Left hindlimb (tissue), 1 donor: ENCODE data around the gene RAD50.
"Not testable (repeated sequence)": the region's sequence is repeated elsewhere in the genome, so short reads cannot be mapped to it uniquely, and the experiment has no call there.

ENCODE experiments used
- DNase-seq: peaks from one replicate; pipeline ENCODE4 v3.0.0-alpha.2; 2018

Gene RAD50

DNA sequence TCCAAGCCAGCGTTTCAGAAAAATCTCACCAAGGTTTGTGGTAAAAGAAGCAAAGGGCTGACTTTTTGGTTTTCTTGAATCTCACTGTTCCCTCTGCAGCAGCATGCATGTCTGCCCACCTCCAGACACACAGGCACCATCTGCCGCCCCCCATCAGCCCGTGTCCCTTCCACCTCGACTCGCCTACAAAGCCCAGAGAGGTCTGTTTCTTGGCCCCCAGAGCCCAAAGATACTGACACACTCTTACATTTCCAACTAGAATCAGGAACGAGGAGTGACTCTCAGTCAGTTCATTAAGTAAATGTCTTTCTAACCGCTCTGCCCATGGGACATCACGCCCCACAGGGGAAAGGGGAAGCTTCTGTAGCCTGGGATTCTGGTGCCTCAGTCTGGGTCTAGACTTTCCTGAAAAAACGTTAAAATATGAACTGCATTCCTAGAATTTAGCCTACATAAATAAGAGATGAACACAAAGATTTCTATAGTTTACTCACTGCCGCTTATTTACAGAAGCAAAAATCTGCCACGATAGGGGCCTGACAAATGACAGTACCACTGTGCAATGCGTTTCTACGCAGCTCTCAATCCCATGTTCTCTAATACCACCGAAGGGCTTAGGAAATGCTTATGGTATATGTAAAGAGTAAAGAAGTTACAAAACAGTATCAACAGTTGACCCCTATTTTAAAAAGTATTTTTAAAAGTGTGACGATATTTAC is 121.1 kb downstream of the RAD50 start:
- no peak for DNase-seq

DNA sequence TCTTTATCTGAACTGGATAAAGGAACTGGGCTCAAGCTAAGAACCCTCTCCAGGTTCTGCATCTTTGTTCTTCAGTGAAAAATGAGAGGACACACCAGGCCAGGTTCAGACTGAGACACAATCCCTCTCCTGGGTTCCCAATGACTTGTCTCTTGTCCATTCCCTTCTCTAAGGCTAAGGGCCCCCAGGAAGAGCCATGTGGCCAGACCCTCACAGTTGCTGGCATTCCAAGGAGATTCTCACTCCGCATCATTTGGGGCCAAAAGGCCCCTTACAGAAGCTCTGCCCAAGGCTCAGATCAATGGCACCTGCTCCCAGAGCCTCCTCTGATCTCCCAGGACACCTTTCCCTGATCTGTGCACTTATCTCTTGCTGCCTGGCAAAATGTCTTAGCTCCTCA is 122.0 kb downstream of the RAD50 start:
- no peak for DNase-seq

DNA sequence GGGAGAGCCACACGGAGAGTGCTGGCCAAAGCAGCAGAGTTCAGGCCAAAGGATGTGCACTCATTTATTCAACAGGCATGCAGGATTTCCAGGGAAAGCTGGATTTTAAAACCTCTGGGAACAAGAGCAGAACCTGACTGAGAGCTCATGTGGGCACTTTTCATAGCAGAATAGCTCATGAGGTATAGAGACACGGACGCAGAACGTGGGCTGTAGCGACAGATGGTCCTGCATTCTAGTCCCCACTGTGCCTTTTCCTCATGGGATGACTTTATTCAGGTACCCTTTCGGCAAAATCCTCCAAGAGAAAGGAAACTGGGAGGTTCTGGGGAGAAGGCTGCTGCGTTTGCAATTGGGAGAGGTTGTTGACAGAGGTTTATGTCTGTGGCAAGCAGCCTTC is 122.4 kb downstream of the RAD50 start:
- no peak for DNase-seq

DNA sequence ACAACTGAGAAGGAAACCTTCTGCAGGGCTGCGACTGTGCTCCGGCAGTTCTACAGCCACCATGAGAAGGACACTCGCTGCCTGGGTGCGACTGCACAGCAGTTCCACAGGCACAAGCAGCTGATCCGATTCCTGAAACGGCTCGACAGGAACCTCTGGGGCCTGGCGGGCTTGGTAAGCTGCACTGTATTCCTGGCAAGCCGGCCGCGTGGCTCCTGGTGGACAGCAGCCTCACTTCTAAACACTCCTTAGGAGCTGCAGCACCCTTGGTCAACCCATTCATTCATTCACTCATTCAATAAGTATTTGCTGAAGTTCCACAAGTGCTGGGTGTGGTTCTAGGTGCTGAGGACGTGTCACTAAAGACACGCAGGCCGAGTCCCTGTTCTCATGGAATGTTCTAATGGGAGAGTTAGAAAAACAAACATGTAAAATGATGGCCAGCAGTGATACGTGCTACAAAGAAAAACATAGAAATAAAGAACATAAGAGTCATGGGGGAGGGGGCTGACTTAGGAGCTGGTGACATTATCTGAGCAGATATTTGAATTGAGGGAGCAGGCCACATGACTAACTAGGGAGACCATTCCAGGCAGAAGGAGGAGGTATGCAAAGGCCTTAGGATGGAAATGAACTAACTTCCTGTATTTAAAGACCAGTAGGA is 123.1 kb downstream of the RAD50 start:
- no peak for DNase-seq

DNA sequence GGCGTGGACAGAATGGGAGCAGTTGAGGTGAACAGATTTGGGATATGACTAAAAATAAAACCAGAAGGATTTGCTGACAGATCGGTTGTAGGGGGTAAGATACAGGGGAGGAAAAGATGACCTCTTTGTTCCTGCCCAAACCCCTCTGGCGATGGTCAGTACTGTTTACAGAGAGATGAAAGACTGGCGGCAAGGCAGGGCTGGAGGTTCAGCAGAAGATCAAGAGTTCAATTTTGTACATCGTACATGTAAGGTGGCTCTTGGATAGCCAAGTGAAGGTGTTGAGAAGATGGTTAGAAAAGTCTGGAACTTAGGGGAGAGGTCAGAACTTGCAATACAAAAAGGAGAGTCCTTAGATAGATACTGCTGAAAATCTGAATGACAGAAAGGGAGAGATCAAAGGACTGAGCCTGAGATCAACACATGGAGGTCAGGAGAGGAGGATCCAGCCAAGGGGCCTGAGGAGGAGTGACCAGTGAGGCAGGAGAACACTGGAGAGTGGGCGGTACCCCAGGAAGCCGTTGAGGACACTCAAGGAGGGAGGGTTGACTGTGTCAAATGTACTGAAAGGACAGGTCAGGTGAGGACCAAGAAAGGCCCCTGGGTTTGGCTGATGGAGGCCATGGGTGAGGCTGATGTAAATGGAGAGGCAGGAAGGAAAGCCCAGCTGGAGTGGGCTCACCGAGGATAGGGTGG is 124.2 kb downstream of the RAD50 start:
- no peak for DNase-seq

DNA sequence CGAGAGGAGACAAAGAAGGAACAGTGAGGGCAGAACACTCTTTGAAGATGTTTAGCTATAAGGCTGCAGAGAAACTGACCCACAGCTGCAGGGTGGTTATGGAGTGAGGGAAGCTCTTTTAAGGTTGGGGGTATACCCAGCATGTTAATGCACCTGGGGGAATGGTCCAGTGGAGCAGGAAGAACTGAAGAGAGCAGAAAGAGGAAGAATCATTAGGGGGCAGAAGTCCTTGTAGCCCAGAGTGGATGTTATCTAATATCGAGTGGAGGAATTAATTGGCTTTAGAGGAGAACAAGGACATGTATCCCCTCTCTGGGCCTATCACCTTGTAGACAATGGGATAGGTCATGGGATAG is 124.7 kb downstream of the RAD50 start:
- no peak for DNase-seq

DNA sequence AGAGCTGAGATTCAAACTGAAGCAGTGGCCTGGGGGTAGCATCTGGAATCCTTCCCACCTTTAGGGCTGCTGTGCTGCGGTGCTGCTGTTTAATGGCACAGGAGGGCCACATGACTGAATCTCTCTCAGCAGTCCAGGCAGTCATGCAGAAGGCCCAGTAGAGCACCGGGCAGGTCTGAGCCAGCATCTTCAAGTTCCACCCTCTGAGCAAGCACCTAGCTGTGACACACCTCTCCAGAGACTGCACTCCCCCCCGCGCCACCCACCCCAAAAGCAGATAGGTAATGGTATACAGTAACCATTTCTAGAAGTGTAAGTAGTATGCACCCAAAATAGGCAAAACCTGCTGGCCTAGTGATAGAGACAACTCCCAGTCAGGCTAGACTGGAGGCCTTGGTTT is 125.2 kb downstream of the RAD50 start:
- DNase-seq: no peak

DNA sequence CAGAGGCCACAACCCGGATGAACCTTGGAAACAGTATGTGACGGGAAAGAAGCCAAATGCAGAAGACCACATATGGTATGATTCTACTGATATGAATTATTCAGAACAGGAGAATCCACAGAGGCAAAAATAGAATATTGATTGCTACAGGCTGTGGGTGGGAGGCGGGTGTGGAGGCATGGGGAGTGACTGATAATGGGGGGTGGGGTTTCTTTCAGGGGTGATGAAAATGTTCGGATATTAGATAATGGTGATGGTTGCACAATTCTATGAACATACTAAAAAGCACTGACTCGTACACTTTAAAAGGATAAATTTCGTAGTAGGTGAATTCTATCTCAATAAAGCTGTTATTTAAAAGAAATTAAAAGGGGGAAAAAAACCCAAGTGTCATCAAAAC is 127.7 kb downstream of the RAD50 start:
- DNase-seq: no peak

DNA sequence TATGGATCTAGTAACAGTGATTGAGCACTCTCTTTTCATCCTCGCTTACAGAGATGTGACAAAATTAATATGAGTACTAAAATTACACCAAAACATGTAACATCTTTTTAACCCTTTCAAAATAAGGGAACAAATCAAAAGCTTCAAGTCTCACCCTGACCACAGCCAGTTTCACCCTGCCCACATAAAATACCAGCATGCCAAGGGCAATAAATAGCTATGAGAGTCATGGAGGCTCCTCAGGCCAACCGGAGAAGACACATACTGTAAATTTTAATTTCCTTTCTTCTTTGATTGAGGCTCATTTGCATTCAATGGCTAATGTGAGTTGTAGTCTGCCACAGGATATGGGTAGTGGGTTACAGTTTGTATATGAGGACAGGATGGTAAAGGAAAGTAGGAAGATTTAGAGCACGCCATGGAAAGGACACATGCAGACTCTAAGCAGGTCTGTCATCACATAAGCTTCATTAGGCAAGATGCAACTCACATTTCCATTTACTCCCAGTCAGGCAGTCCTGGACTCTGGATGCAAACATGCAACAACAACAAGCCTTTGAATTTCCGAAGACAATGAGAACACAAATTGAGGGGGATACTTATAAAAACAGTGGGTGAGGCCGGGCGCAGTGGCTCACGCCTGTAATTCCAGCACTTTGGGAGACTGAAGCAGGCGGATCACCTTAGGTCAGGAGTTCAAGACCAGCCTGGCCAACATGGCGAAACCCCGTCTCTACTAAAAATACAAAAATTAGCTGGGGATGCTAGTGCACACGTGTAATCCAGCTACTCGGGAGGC is 128.3 kb downstream of the RAD50 start:
- DNase-seq: no peak

DNA sequence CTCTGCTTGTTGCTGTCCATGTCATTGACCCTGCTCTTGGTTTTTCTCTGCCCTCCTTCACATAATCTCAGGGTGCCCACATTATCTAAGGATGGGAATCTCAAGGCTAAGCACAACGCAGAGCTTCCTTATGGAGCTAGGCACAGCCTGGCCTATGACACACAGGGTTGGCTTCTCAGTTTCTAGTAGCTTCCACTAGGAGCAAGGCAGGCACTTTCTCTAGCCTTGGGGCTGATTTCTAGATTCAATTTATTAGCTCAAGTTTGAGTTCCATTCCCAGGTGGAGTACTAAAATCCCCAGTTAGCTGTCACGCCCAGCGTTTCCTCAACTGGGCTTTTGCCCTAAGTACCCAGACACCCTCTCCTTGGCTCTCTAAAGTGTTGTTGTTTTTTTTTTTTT is 129.4 kb downstream of the RAD50 start:
- DNase-seq: no peak

DNA sequence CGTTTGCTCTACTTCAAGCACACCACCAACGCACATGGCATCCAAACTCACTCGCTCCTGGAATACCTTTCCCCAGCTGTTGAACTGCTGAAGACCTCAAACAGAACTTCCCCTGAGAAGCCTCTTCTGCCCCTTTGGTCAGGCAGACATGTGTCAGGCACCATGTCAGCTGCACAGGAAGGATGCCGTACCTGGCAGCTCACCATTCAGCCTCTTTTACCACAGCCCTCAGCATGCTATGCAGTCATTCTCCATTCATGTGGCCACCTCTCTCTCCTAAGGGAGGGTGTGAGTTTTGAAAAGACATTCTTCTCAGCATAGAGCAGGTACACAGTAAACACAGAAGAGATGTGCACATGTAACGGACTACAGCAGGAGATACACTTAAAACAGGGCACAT is 131.2 kb downstream of the RAD50 start:
- no peak for DNase-seq

DNA sequence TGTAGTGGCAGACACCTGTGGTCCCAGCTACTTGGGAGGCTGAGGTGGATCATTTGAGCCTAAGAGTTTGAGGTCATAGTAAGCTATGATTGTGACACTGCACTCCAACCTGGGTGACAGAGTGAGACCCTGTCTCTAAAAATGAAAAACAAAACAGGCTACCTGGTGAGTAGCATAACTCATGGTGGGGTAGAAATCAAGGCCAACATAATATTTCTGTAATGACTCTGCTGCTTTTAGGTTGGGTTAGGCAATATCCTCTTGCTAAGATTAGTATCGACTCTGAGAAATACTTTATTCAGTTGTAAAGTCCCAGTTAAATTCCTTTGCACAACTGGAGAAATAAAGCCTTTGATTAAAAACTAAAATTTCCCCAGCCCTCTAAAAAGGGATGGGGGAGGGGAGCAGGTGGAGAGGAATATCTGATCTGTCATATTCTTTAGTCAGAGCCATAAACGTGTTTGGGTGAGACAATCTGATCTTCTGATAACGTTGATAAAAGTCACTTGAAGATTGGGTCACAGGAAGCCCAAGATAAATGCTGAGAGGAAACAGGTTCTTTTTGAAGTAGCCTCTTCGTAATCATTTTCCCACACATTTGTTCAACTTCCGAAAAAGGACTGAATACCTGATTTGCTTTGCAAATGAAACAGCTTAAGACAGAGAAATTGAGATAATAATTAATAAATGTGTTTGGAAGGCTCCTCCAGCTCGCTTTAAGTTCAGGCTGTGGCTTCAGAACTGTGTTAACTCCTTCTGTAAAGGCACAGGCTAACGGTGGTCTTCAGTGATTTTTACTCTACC is 132.0 kb downstream of the RAD50 start:
- no peak for DNase-seq

DNA sequence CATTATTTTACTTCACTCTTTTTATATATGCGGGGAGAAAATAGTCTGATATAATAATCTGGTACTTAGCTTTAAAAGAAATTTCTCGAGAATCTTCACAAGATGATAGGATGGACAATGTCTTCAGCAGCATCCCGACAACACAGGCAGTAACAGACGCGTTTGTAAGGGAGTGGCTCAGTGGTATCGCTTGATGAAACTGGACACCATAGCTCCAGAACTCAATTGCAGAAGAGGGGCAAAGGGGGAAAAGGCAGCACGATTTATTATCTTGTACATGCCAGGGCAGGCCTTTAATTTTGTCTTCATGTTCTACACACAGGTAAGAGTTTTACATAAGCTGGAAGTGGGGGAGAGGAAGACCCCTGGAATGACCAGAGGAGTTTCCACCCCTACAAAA is 132.7 kb downstream of the RAD50 start:
- no peak for DNase-seq

DNA sequence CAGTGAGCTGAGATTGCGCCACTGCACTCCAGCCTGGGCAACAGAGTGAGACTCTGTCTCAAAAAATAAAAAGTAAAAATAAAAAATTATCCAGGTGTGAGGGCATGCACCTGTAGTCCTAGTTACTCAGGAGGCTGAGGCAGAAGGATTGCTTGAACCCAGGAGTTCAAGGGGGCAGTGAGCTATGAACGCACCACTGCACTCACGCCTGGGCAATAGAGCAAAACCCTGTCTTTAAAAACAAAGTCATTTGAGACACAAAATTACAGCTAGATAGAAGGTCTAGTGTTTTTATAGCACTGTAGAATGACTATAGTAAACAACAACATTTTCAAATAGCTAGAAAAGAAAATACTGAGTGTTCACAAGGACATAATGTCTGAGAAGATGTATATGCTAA is 133.4 kb downstream of the RAD50 start:
- no peak for DNase-seq

DNA sequence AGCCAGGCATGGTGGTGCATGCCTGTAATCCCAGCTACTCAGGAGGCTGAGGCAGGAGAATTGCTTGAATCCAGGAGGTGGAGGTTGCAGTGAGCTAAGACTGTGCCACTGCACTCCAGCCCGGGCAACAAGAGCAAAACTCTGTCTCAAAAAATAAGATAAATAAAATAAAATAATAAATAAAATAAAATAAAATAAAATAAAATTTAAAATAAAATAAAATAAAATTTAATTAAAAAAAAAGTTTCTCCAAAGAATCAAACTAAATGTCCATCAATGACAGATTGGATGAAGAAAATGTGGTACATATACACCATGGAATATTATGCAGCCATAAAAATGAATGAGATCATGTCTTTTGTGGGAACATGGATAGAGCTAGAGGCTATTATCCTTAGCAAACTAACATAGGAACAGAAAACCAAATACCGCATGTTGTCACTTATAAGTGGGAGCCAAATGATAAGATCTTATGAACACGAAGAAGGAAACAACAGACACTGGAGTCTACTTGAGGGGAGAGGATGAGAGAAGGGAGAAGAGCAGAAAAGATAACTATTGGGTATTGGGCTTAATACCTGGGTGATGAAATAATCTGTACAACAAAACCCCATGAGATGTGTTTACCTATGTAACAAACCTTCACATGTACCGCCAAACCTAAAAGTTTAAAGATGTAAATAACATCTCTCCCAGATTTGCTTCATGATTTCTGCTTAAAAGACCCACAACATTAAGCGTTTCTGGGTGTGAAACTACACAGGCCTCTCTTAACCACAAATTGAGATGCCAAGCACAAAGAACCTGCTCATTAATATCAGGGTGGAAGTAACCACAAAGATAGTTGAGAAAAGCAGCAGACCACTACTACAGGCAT is 135.2 kb downstream of the RAD50 start:
- not testable (repeated sequence) for DNase-seq

DNA sequence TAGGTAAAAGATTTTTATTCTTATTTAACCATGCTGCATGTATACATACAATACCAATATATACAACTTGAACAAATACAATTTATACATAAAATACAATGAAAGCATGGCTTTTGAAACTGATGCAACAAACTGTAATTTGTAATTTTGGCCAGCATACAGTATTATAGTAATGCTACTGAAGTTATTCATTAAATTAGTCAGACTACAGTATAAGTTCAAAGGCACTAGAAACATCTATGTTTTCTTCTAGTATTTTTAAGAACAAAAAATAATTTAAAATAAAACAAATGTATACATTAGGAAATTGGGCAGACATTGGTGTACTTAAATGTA is 135.8 kb downstream of the RAD50 start:
- DNase-seq: no peak
